ENCODE data around the gene NR2F2.
"Not testable (repeated sequence)": the region's sequence is repeated elsewhere in the genome, so short reads cannot be mapped to it uniquely, and the experiment has no call there.

Gene NR2F2

DNA sequence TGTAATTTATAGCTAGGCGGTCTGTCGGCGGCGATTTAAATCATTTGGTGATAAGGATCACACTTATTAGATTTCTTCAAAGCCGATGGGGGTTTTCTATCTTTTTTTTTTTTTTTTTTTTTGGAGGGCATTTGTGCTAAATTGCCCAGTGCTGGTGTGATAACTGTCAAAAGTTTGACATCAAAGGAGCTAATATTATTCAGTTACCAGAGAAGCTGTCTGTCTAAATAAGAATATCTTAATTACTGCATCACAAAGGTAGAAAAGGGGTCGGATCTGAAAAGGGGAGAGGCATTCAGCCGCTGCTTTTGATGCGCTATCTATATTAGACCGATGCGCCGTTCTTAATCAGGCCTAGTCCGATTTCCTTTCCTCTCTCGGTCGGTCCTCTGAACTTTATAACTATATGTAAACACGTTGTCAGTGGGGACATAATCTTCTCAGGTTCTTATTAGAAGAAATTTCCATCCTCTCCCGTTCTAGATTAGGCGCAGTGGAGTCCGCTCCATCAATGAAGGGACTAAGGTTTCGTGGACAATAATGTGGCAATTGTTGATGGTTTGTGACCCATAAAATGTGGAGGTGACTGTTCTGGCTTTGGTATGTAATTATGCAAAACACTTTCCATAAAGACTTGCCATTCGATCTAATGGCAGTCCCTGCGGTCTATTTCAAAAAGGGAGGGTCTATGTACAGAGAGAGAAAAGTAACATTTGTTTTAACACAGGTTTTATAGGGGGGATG, 31.7 kb downstream of the NR2F2 start:
- no peak for DNase-seq (ENCODE audit: low read depth)
- H3K4me3 ChIP-seq (ENCODE audit: low read depth, low read length) = no peak overlapping the region

DNA sequence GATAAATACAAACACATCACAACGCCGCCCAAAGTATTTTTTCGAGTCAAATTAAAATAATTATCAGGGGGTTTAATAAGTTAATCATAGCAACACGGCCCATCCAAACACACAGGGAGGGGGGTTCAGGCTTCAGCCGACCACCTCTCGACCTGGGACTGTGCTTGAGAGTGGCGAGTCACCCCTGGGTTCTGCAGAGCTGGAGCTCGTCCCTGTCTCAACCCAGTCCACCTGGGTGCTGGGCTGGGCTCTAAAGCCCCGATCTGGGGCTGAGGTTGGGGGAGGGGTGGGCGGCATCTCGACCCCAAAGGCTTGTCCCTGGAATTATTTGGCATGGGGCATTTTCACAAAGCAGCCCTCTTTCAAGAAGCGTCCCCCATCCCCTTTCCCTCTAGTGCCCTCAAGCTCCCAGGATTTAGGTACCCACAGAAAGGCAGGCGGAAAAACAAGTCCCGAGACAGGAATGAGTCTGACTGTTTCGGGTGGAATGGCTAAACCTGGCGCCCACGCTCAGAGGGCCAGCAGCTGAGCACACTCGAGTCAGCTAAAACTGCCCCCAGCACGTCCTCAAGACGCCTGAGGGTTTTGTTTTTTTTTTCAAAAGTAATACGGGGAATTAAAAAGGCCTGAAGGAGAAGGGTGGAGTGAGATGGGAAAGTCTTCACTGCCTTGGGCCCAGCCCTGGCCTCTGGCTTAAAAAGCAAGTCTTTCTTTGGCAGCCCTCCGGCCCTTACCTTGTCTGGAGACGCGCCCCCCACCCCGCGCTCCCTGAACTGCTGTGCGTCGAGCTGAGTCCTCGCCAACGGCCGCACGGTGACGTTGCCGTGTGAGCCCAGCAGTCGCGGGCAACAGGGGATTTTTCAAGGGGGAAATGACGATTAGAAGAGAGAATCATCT, 32.5 kb downstream of the NR2F2 start:
- H3K4me3 ChIP-seq (ENCODE audit: low read depth, low read length) = no peak overlapping the region

DNA sequence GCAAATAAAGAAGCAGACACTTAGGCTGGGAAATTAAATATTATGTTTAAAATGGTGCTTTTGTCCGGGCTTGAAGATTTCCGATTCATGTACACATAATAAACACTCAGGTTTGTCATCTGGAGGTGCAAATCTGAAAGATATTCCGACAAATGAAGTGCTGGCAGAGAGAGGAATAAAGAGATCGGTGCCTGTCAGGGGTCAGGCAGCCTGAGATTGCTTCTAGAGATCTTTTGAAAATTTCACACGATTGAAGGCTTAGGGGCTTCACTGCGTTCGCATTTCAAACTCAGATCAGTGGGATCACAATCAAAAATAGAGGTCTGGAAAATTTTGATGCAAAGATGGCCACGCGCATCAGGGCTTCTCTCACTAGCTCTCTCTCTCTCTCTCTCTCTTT, 33.2 kb downstream of the NR2F2 start:
- DNase-seq (ENCODE audit: low read depth) = no peak
- H3K4me3 ChIP-seq (ENCODE audit: low read depth, low read length) = no peak overlapping the region

More for the DNA sequence above, 32.5 kb downstream of the NR2F2 start:
- no peak for DNase-seq (ENCODE audit: low read depth)

DNA sequence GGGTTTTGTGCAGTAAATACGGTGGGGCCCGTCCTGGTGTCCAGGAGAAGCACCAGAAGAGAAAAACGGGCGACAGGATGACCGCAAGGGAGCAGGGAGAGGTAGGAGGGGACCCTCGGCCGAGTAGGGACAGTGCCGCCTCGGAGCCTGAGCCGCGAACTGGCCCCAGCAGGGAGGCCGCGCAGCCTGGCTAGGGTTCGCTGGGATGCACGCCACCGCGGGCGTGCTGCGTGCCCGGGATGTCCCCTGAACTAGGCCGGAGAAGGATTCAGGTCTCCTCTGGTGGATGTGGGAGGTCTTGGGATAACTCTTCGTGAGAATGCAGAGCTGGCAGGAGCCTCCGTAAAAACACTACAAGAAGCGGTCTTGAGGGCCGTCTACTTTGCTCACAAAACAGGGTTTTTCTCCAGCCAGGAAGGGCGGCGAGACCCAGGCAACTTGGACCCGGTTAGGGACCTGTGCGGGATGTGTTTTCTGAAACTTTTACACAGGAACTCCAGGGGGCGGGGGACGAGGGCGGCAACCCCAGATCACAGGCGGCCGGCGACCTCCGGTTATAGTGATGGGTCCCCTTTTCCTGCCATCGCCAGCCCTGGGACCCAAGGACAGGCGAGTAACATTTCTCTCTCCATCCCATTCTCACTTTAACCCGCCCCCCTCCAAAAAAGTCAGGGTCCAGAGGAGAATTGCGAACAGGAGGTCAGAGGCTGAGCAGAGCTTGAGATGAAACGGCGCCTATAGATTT, 35.5 kb downstream of the NR2F2 start:
- no peak for DNase-seq (ENCODE audit: low read depth)
- H3K4me3 ChIP-seq (ENCODE audit: low read depth, low read length) = no peak overlapping the region

DNA sequence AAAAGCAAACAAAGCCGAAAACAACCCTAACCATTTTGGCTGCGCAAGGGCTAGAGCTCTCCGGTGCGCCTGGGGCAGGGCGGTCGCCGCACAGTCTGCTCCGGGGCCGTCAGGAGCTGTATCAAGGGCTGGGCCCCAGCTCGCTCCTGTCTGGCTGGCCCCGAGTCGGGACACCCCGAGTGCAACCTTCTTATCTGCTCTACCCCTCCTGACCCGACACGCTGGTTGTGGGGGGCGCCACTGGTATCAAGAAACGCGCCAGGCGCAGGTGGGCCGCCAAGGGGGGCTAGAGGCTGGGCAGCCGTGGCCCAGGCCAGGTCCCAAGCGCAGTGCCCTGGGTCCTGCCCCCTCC, 36.0 kb downstream of the NR2F2 start:
- no peak for DNase-seq (ENCODE audit: low read depth)
- no peak overlapping the region for H3K4me3 ChIP-seq (ENCODE audit: low read depth, low read length)

DNA sequence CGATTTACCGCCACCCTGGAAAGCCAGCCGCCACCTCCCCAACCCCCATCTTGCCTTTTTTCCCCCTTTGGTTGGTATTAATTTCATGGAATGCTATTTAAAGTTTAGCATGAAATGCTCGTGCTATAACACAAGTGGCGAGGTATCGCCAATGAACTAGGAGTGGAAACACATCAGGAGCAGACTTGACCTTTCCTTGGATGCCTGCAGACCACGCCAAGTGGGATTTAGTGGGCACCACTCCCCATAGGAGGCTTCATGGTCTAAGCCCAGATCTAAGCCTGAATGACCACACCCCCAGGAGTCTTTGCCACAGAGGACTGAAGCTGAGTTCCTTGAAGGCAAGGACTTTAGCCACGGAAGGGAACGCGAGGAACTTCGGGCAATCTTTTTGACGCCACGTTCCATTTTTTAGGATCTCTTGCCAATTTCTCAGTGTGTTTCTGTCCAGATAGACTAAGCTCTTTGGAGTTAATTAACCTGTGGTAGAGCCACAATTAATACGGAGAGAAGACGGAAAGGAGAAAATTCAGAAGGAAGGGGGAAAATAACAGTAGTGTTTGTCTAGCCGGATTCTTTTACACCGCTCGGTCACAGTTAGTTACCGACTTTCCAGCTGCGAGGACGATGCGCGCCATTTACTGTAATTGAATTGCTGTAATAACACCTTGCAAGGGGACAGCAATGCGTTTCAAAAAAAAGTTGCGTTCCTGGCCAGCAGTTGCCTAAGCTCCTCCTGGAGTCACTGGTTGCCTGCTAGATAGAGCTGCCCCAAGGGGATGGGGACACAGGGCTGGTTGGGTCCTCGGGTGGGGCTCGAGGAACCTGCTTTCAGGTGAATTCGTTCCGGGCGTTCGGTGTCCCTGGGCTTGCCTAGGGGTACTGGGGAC, 37.1 kb downstream of the NR2F2 start:
- no peak overlapping the region for H3K4me3 ChIP-seq (ENCODE audit: low read depth, low read length)

DNA sequence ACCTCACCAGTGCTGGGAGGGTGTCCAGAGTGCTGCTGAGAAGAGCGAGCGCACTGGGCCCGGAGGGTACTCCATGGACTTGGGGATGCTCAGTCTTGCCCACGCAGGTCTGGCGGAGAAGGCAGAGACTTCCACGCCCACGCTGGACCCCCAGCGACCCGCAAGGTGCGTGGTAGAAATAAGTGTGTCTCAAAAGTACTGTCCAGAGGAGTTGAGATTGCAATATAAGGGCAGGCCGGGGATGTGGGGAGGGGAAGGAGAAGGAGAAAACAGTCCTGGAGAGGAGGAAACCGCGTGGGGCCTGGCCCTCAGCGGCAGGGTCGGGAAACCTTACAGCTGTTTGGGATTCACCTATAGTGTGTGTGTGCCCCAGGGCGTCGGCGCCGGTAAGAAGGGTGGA, 38.9 kb downstream of the NR2F2 start:
- H3K4me3 ChIP-seq (ENCODE audit: low read depth, low read length) = no peak overlapping the region
- DNase-seq (ENCODE audit: low read depth) = no peak

More for the DNA sequence above, 37.1 kb downstream of the NR2F2 start:
- no peak for DNase-seq (ENCODE audit: low read depth)

DNA sequence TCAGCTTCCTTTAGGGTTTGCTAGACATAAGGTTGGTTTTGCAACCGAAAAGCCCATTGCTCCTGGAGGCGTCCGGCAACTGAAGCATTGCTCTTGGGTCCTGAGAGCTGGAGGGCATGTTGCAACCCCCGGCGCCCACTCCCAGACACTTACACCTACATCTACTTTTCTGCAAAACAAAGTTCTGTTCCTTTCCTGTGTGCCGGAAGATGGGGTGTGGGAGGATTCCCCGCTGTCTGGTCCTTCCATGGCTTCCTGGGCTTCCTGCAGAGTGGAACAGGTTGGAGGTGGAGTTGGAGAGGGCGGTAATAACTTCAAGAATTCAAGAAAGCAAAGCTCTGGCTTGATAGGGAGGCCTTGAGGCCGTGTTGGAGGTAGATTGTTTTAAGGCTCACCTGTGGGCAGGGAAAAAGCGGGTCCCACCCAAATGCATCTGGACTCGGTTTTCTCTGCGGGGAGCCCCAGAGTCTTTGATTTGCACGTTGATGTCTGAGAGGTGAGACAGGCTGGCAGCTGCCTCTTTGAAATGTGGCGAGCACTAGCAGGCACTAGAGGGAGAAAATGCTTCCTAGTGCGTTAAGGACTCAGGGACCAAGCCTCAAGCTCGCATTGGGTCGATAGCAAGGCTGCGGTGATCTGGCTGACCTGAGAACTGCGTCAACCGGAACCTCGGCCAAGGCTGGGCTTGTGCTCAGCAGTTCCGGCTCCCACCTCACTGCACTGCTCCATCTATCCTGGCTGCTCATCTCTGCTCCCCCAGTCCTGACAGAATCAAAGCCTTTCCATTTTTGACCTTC, 39.5 kb downstream of the NR2F2 start:
- no peak overlapping the region for H3K4me3 ChIP-seq (ENCODE audit: low read depth, low read length)
- DNase-seq (ENCODE audit: low read depth) = no peak

DNA sequence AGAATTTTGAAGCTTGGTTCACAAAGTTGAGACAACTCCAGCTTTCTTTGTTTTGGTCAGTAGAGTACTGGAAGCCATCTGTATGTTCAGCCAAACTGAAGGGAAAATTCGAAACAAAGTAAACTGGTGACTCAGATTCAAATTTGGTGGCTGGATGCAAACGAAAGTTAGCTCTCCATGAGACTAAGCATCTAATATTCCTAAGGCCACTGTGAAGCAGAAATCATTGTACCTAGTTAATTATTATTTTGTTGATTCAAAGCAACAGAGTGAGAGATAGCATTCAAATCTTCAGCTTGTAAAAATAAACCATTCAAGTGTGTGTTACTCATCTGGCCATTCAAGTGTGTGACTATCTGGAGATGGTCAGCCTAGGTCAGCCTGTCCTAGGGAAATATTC, 42.1 kb downstream of the NR2F2 start:
- DNase-seq (ENCODE audit: low read depth) = no peak
- H3K4me3 ChIP-seq (ENCODE audit: low read depth, low read length) = no peak overlapping the region

DNA sequence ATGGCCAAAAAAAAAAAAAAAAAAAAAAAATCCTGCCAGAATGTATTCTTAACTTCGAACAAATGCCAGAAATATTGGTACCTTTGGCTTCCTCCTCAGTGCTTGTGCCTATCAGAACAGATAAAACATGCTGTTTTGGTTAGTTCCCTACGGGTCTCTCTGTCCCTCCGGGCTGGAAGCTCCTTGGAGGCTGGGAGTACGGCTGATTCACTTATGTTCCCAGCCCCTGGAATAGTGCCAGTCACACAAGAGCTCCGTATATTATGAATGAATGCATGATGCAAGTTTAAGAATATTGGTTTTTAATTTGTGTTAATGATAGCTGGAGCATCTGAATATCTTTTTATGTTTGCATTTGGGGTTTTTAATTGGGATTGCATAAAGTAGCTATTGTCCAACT, 44.0 kb downstream of the NR2F2 start:
- no peak for DNase-seq (ENCODE audit: low read depth)
- no peak overlapping the region for H3K4me3 ChIP-seq (ENCODE audit: low read depth, low read length)

DNA sequence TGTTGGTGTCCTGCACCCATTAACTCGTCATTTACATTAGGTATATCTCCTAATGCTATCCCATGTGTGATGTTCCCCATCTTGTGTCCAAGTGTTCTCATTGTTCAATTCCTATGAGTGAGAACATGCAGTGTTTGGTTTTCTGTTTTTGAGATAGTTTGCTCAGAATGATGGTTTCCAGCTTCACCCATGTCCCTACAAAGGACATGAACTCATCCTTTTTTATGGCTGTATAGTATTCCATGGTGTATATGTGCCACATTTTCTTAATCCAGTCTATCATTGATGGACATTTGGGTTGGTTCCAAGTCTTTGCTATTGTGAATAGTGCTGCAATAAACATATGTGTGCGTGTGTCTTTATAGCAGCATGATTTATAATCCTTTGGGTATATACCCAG, 49.1 kb downstream of the NR2F2 start:
- DNase-seq (ENCODE audit: low read depth); H3K4me3 ChIP-seq (ENCODE audit: low read depth, low read length): not testable (repeated sequence)

DNA sequence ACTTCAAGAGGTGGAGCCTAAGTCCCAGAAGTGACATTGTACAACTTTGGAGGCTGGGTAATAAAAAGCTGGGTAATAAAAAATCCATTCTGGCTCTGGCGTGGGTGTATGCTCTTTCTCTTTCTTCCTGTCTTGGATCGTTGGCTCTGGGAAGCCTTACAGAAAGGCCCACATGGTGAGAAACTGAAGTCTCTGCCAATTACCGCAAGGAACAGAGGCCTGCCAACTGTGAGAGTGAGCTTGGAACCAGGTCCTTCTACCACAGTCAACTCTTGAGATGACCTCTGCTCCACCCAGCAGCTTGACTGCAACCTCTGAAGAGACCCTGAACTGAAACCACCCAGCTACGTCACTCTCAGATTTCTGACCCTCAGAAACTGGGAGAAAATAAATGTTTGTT, 51.0 kb downstream of the NR2F2 start:
- DNase-seq (ENCODE audit: low read depth) = no peak
- H3K4me3 ChIP-seq (ENCODE audit: low read depth, low read length) = no peak overlapping the region

DNA sequence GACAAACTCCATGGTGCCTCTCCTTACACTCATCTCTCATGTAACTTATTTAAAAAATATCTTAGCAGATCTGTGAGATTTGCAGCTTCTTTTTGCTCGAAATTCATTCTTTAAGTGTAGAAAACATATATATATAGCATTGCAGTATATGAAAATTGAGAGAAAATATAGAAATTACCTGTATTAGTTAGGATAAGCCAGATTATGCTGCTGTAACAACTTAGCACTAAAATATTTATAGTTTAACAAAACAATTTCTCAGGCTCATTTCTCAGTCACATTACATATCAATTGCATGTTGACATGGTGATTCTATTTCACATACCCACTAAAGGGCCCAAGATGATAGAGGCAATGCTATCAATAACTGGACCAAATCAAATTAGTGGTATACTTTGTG, 54.7 kb downstream of the NR2F2 start:
- no peak for DNase-seq (ENCODE audit: low read depth)
- no peak overlapping the region for H3K4me3 ChIP-seq (ENCODE audit: low read depth, low read length)

DNA sequence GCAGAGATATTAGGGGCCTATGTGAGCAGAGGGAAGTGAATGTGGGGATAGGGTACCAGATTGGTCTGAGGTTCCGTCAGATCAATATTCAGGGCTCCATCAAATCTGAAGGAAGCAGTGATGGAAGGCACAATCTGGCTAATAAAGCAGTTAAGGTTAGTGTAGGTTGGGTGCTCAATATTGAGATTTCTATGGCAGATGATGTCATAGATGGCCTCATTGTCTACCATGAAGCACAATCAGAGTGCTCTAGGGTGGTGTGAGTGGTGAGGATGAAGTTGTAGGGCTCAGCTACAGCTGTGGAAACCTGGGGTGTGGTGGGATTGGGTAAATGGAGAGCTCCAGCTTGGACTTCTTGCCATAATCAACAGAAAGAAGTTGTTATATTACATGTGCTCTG, 58.2 kb downstream of the NR2F2 start:
- no peak overlapping the region for H3K4me3 ChIP-seq (ENCODE audit: low read depth, low read length)
- no peak for DNase-seq (ENCODE audit: low read depth)

Measured in skeletal muscle cell (primary cell).